Measurements from ENCODE around the gene NDUFA7. TPM values are rescaled to one million over a fixed set of nuclear protein-coding genes. Genes with fewer than 3 reads are reported as not detected.
A peak's percentile ranks its signal among the peaks of the same experiment; 100 is the strongest.

NDUFA7 gene
- total and polyA plus RNA-seq, 2 of the 13 experiments (the other 11 are each of a cell fraction or from before 2014, with no cell fraction given) = 64.5 to 71.5 TPM

- TF ChIP-seq ZNF687 (CRISPR knock-in tag; IDR thresholded peaks at IDR 0.05) (no peak; the same call in 1 of the 2 replicates), ZNF317 (CRISPR knock-in tag; IDR thresholded peaks at IDR 0.05) (no peak), ZNF775 (CRISPR knock-in tag; IDR thresholded peaks at IDR 0.05; ENCODE audit: borderline replicate concordance) (no peak), PAX8 (CRISPR knock-in tag; IDR thresholded peaks at IDR 0.05; ENCODE audit: borderline replicate concordance) (no peak), MTF1 (CRISPR knock-in tag; IDR thresholded peaks at IDR 0.05) (no peak), MTERF4 (CRISPR knock-in tag; IDR thresholded peaks at IDR 0.05) (no peak), ZNF496 (CRISPR knock-in tag; IDR thresholded peaks at IDR 0.05; ENCODE audit: insufficient replicate concordance) (no peak), ZNF264 (CRISPR knock-in tag; IDR thresholded peaks at IDR 0.05) (peak; percentile 80; the same call in 1 of the 2 replicates), ZMAT3 (CRISPR knock-in tag; conservative IDR thresholded peaks at IDR 0.05) (0 out of 2 replicates have a peak, but pooled peaks have one; percentile 61), XBP1 (CRISPR knock-in tag; IDR thresholded peaks at IDR 0.05) (no peak), TEF (CRISPR knock-in tag; IDR thresholded peaks at IDR 0.05) (peak; percentile 85), FOXC1 (CRISPR knock-in tag; IDR thresholded peaks at IDR 0.05; ENCODE audit: borderline replicate concordance) (no peak; the same call in 1 of the 2 replicates), KDM4B (CRISPR knock-in tag; IDR thresholded peaks at IDR 0.05) (peak; percentile 51; the same call in 1 of the 2 replicates), YEATS2 (CRISPR knock-in tag; IDR thresholded peaks at IDR 0.05; ENCODE audit: borderline replicate concordance) (peak; percentile 69; the same call in 1 of the 2 replicates), ZNF607 (CRISPR knock-in tag; IDR thresholded peaks at IDR 0.05; ENCODE audit: borderline replicate concordance) (no peak), POLR2AphosphoS5 (IDR thresholded peaks at IDR 0.05; ENCODE audit: low read depth, low read length) (no peak), MXD4 (CRISPR knock-in tag; IDR thresholded peaks at IDR 0.05) (no peak; the same call in 1 of the 2 replicates), GABPB1 (CRISPR knock-in tag; IDR thresholded peaks at IDR 0.05) (0 out of 2 replicates have a peak, but pooled peaks have one; percentile 11), ZNF282 (IDR thresholded peaks at IDR 0.05; ENCODE audit: partially characterized antibody) (no peak), ZNF660 (CRISPR knock-in tag; IDR thresholded peaks at IDR 0.05; ENCODE audit: borderline replicate concordance, low read depth) (no peak), TIGD3 (CRISPR knock-in tag; IDR thresholded peaks at IDR 0.05; ENCODE audit: borderline replicate concordance) (no peak), HNF1B (CRISPR knock-in tag; IDR thresholded peaks at IDR 0.05) (peak; percentile 19; the same call in 1 of the 2 replicates)
Measured at GRCh38 chr19:8357007-8357521, 35.9 kb upstream of the NDUFA7 start (continued).

Measured in HepG2 (cell line).